ENCODE measurements around the gene CCDC88C. TPM values are rescaled to one million over a fixed set of nuclear protein-coding genes. Genes with fewer than 3 reads are reported as not detected.
A peak's percentile ranks its signal among the peaks of the same experiment; 100 is the strongest.

The CCDC88C gene
- total RNA-seq, 2 donors from 2014 or later = 333 to 339 TPM

DNA sequence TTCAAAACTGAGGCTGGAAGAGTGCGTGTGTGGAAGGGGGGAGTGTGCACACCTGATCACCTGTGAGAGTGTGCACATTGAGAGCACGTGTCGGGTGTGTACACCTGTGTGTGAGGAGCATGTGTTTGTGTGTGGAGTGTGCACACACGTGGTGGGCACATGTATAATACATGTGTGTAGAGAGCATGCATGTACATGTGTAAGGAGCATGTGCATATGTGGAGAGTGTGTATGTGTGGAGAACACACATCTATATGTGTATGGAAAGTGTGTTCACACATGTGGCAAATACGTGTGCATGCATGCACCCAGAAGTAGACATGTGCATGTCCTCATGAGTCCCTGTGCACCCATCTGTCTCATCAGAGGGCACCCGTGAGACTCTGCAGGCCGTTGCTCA, 110.0 kb downstream of the CCDC88C start:
- Mint-ChIP-seq H3K27ac (no peak overlapping the region), H3K36me3 (ENCODE audit: low read depth) (peaks cover 13% of the 10 kb centered on the region), H3K4me1 (peaks cover 29% of the 10 kb centered on the region), H3K4me3 (no peak overlapping the region), H3K27me3 (no peaks in the 10 kb centered on the region)
- no peak for ATAC-seq
- H3K9me3 ChIP-seq (ENCODE audit: control insufficient read depth, low read length, poor library complexity, severe bottlenecking) = no peaks in the 10 kb centered on the region
- no peak for DNase-seq

DNA sequence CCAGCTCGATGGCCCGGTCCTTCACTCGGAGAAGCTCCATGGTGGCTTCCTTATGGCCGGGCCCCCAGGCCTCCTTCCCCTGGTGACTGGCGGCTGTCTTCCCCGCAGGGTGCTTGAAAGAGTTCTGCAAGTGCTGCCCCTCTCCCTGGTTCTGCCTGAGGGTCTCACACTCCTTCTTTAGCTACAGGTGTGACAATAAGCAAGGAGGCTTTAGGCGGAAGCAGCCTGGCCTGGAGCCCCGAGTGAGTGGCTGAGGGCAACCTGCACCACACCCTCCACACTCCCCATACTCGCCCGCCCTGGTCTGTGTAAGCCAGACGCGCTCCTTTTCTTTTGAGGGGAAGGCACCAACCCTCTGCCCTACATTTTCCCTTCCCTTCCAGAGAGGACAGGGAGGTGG, 110.6 kb downstream of the CCDC88C start:
- H3K4me3 Mint-ChIP-seq = no peak overlapping the region

DNA sequence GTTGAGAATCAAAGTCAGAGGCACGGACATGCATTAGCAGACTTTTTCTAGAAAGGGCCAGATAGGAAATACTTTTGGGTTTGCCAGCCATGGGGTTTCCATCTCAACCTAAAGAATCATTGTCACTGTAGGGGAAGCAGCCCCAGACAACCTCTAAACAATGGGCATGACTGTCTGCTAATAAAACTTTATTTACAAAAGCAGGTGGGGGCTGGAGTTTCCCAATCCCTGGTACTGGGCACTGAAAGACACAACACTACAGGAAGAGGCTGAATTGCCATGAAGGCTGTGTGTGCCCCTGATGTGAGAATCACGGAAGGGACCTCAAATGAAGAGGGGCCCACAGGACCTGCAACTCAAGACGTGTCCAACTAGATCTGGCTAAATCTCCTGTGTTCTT, 111.1 kb downstream of the CCDC88C start:
- Mint-ChIP-seq H3K27me3 (no peaks in the 10 kb centered on the region), H3K4me3 (no peak overlapping the region), H3K27ac (peak overlapping the region; percentile 83), H3K36me3 (ENCODE audit: low read depth) (peaks cover 16% of the 10 kb centered on the region), H3K4me1 (peaks cover 37% of the 10 kb centered on the region)
- no peak for DNase-seq
- H3K9me3 ChIP-seq (ENCODE audit: control insufficient read depth, low read length, poor library complexity, severe bottlenecking) = no peaks in the 10 kb centered on the region
- ATAC-seq = no peak

More for the DNA sequence above, 110.6 kb downstream of the CCDC88C start:
- H3K9me3 ChIP-seq (ENCODE audit: control insufficient read depth, low read length, poor library complexity, severe bottlenecking) = no peaks in the 10 kb centered on the region
- H3K27ac Mint-ChIP-seq = no peak overlapping the region
- H3K27me3 Mint-ChIP-seq = no peaks in the 10 kb centered on the region
- peaks cover 13% of the 10 kb centered on the region for H3K36me3 Mint-ChIP-seq (ENCODE audit: low read depth)
- DNase-seq (no peak), ATAC-seq (no peak)
- peaks cover 34% of the 10 kb centered on the region for H3K4me1 Mint-ChIP-seq

DNA sequence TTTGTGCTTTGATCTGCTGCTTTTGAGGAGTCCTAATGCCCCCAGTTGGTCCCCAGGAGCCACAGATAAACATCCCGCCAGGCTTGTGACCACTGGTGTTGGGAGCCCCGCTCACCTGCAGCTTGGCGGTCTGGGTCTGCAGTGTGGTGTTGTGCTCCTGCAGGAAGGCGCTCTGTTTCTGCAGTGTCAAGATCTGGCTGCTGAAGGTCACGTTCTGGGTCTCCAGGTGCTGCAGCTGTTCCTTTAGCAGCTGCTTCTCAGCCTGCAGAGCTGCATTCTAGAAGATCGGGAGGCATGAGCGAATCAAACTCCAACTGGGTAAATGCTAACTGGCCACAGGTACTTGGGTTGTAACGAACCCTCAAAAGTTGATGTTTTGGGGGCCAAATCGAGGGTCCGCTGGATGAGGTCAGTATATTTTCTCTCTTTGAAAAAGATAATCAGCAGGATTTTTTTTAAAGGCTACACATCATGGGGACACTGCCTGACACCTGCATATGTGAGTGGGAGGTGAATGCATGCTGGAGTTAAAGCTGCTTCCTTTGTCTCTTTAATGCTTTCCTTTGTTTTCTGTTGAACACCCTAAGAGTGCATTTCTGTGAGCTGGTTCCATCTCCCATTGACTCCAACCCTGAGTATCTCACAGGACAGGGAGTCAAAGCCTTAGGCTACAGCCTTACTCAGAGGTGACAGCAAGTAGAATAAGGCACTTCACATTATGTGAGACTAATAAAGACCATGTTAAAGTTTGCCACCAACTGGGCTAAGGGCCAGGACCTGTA, 111.8 kb downstream of the CCDC88C start:
- Mint-ChIP-seq H3K36me3 (ENCODE audit: low read depth) (peaks cover 16% of the 10 kb centered on the region), H3K4me1 (peaks cover 32% of the 10 kb centered on the region)

DNA sequence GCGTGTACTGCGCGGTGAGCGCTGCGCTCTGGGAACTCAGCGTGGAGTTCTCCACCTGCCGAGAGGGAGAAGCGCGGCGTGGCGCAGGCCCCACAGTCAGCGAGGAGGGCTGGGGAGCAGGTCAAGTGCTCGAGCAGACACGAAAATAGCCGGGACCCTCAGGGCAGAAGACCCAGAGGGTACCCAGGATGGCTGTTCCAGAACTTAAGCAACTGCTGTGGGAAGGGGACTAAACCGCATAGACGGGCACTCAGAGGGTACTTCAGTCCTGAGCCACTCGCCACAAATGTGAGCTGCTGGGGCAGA, 113.7 kb downstream of the CCDC88C start:
- Mint-ChIP-seq H3K4me1 (peaks cover 24% of the 10 kb centered on the region), H3K27ac (no peak overlapping the region), H3K36me3 (ENCODE audit: low read depth) (peaks cover 17% of the 10 kb centered on the region), H3K27me3 (no peaks in the 10 kb centered on the region), H3K4me3 (no peak overlapping the region)
- DNase-seq (no peak), ATAC-seq (no peak)
- H3K9me3 ChIP-seq (ENCODE audit: control insufficient read depth, low read length, poor library complexity, severe bottlenecking) = no peaks in the 10 kb centered on the region

More for the DNA sequence above, 111.8 kb downstream of the CCDC88C start:
- no peak overlapping the region for H3K4me3 Mint-ChIP-seq
- no peaks in the 10 kb centered on the region for H3K9me3 ChIP-seq (ENCODE audit: control insufficient read depth, low read length, poor library complexity, severe bottlenecking)
- no peak for DNase-seq
- H3K27ac Mint-ChIP-seq = peak overlapping the region; percentile 83
- no peak for ATAC-seq
- H3K27me3 Mint-ChIP-seq = no peaks in the 10 kb centered on the region

DNA sequence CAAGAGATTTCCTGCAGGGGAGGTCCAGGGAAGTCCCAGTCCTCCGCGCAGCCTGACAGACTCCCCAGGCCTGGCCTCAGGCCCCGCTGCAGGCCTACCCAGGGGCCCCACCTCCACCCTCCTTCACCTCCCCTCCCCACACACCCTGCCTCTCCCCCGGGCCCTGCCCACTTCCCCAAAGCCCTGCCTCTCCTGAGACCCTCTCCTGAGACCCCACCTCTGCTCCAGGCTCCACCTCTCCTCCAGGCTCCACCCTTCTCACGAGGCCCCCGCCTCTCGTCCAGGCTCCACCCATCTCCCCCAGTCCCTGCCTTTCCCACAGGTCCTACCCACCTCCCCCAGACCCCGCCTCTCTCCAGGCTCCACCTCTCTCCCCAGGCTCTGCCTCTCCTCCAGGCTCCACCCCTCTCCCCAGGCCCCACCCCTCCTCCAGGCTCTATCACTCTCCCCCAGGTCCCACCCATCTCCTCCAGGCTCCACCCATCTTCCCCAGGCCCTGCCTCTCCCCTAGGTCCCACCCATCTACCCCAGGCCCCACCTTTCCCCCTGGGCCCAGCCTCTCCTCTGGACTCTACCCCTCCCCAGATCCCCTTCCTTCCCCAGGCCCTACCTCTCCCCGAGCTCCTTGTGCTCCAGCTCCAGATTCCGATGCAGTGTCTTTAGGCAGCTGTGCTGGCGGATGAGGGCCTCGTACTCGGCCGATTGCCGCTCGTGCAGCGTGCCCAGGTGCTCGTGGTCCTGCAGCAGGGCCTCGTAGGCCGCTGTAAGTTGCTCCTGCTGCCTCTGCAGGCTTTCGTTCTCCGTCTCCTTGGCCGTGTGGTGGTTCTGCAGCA, 114.3 kb downstream of the CCDC88C start:
- no peaks in the 10 kb centered on the region for H3K9me3 ChIP-seq (ENCODE audit: control insufficient read depth, low read length, poor library complexity, severe bottlenecking)
- peaks cover 16% of the 10 kb centered on the region for H3K36me3 Mint-ChIP-seq (ENCODE audit: low read depth)
- ATAC-seq (peak; percentile 90), DNase-seq (peak in 2 of 3 donors; percentile 39 to 52)
- peaks cover 24% of the 10 kb centered on the region for H3K4me1 Mint-ChIP-seq
- H3K27ac Mint-ChIP-seq = peak overlapping the region; percentile 94
- H3K4me3 Mint-ChIP-seq = peak overlapping the region; percentile 49
- H3K27me3 Mint-ChIP-seq = no peaks in the 10 kb centered on the region

DNA sequence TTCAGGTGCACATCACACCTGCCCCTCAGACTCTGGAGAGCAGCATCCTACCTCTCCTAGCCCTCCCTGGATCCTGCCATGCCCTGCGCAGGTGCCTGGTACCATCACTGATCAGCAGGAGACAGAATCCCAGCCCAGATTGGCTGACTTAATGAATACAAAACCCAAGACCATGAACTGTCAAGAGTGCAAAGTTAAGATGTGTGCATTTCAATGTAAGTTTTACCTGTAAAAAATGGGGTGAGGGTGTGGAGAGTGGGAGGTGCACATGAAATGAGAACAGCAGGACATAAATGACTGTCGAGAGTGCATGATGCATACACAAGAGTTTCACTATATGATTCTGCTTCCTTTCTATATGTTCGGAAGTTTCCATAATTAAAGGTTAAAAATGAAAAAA, 115.2 kb downstream of the CCDC88C start:
- H3K9me3 ChIP-seq (ENCODE audit: control insufficient read depth, low read length, poor library complexity, severe bottlenecking) = no peaks in the 10 kb centered on the region
- DNase-seq (no peak), ATAC-seq (no peak)
- peak overlapping the region; percentile 94 for H3K27ac Mint-ChIP-seq
- no peaks in the 10 kb centered on the region for H3K27me3 Mint-ChIP-seq
- H3K36me3 Mint-ChIP-seq (ENCODE audit: low read depth) = peaks cover 12% of the 10 kb centered on the region
- peaks cover 23% of the 10 kb centered on the region for H3K4me1 Mint-ChIP-seq
- H3K4me3 Mint-ChIP-seq = no peak overlapping the region

DNA sequence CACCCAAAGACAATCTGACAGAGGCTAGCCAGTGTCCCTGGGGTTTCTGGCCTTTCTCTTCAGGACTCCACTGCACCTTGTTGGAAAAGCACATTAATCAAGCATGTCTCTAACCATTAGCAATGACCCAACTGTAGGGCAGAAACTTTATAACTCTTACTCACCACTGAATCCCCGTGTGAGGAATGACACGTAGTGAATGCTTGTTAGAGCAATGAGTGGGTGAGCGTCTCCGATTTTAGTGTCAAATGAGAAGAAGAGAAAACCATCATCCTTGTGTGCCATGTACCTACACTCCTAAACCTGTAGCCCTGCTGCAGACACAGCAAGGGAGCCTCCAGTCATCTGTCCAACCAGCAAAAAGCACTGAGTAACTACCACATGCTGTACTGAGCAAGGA, 116.7 kb downstream of the CCDC88C start:
- DNase-seq = no peak
- H3K4me1 Mint-ChIP-seq = peaks cover 21% of the 10 kb centered on the region
- H3K9me3 ChIP-seq (ENCODE audit: control insufficient read depth, low read length, poor library complexity, severe bottlenecking) = no peaks in the 10 kb centered on the region
- ATAC-seq = no peak
- H3K36me3 Mint-ChIP-seq (ENCODE audit: low read depth) = peaks cover 10% of the 10 kb centered on the region
- H3K4me3 Mint-ChIP-seq = no peak overlapping the region
- peak overlapping the region; percentile 94 for H3K27ac Mint-ChIP-seq
- H3K27me3 Mint-ChIP-seq = no peaks in the 10 kb centered on the region

DNA sequence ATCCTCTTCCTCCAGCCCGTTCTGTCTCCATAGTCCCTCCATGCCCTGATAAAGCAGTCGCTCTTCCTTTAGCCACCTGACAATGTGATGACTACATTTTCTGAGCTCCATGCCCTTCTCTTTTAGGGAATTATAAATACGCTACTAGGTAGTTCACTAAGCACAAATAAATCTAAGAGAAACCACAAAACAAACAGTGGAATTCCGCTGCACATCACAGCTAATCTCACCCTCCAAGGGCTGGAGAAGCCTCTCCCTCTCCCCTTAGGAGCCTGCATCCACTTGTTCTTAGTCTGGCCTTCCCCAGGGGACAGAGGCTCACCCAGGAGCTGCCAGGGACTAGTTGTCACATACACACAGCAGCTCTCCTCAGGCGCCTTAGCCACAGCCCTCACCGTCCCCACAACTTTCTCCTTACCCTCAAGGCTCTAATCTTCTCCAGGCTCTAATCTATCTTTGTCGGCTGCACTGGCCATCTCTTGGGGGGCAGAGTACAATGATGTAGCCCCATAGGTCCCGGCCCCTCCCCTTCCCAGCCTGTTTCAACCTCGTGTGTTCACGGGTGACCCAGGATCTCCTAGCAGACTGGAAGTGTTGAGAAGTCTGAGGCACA, 117.2 kb downstream of the CCDC88C start:
- no peak overlapping the region for H3K4me3 Mint-ChIP-seq
- no peak for ATAC-seq
- no peaks in the 10 kb centered on the region for H3K9me3 ChIP-seq (ENCODE audit: control insufficient read depth, low read length, poor library complexity, severe bottlenecking)
- no peak for DNase-seq
- H3K36me3 Mint-ChIP-seq (ENCODE audit: low read depth) = peaks cover 7% of the 10 kb centered on the region
- no peaks in the 10 kb centered on the region for H3K27me3 Mint-ChIP-seq
- no peak overlapping the region for H3K27ac Mint-ChIP-seq
- H3K4me1 Mint-ChIP-seq = peaks cover 18% of the 10 kb centered on the region

DNA sequence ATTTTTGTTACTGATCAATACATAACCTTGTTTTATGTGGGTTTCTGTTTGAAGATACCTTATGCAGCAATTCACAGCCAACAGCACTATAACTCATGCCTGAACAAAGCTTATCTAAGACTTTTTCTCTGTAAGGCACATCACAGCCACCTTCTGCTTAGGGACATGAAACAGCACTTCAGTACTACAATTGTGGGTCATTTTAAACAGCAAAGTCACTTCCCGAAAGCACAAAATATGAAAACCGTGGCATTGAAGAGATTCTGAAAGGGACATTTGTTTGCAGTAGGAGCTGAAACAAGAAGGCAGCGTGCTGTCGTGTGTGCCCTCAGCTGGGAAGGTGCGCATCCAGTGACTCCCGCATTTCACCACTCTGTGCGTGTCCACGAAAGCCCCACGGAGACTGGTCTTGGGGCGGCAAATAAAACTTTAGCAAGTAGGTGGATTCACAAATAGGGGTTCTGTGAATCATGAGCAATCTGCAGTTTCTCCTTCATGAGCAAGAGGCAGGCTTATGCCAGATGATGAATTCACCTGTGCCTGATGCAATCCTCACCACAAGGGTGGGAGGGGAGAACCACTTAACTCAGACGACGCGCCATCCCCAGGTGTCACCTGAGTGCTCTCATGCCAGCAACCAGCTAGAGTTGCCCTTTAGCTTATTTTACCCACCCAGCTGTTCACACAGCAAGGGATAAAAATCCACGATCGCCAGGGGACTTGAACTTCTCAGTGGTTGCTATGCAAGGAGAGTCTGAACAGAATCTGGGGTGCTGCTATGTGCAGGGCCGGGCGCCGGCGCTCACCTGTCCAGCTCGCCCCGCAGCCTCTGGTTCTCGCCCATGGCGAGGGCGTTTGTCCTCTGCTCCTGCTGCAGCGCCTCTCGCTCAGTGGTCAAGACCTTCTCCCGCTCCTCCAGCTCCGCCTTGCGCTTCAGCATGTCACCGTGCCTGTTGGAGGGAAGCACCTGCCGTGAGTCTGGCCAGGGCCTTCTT, 118.2 kb downstream of the CCDC88C start:
- Mint-ChIP-seq H3K4me3 (peak overlapping the region; percentile 45), H3K27ac (no peak overlapping the region), H3K4me1 (peaks cover 16% of the 10 kb centered on the region), H3K27me3 (no peaks in the 10 kb centered on the region), H3K36me3 (ENCODE audit: low read depth) (peaks cover 7% of the 10 kb centered on the region)
- DNase-seq (no peak), ATAC-seq (no peak)
- no peaks in the 10 kb centered on the region for H3K9me3 ChIP-seq (ENCODE audit: control insufficient read depth, low read length, poor library complexity, severe bottlenecking)

DNA sequence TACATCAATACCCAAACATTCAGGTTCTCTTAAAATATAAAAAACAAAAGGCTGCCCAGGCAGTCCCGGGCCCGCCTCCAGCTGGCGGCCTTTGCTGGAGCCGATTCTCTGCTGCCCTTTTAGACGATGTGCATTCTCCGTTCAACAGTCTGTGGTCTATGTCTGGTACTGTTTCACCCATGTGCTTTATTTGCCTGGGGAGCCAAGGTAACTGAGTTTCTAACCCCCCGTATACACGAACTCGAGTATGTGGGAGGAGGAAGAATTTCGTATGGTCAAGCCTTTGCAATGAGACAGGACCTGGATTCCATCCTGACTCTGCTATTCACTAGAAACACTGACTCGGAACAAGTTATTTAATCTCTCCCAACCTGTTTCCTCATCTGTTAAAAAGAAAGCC, 119.0 kb downstream of the CCDC88C start:
- H3K4me3 Mint-ChIP-seq = no peak overlapping the region
- H3K27me3 Mint-ChIP-seq = no peaks in the 10 kb centered on the region

DNA sequence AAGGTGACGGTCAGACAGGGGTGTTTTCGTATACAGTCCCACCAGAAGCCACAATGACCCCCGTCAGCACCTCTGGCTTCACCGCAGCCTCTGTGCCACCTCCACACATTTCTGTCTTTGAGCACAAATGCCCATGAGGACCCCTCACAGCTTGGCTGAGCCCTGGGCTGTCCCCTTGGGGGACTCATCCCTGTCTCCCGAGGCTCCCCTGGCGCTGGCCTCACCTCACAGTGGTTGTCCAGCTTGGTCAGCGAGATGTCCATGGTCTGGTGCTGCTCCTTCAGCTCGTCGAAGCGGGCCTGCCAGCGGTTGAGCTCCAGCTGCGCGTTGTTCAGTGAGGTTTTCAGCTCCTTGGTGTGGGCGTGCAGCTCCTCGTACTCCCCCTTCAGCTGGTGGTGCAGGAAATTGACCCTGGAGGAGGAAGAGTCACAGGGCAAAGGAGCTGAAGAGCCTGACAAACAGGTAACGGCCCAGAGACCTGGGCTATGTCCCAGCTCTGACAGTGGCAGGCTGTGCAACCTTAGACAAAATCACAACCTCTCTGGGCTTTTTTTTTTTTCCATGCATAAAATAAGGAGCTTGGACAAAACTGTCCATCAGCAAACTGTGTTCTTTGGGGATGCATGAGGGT, 120.4 kb downstream of the CCDC88C start:
- DNase-seq (no peak), ATAC-seq (no peak)
- Mint-ChIP-seq H3K27me3 (no peaks in the 10 kb centered on the region), H3K4me1 (peaks cover 17% of the 10 kb centered on the region), H3K36me3 (ENCODE audit: low read depth) (peaks cover 15% of the 10 kb centered on the region), H3K4me3 (peak overlapping the region; percentile 19), H3K27ac (peak overlapping the region; percentile 75)
- H3K9me3 ChIP-seq (ENCODE audit: control insufficient read depth, low read length, poor library complexity, severe bottlenecking) = no peaks in the 10 kb centered on the region

More for the DNA sequence above, 119.0 kb downstream of the CCDC88C start:
- H3K9me3 ChIP-seq (ENCODE audit: control insufficient read depth, low read length, poor library complexity, severe bottlenecking) = no peaks in the 10 kb centered on the region
- no peak for DNase-seq
- peak overlapping the region; percentile 75 for H3K27ac Mint-ChIP-seq
- peaks cover 7% of the 10 kb centered on the region for H3K36me3 Mint-ChIP-seq (ENCODE audit: low read depth)
- peaks cover 16% of the 10 kb centered on the region for H3K4me1 Mint-ChIP-seq
- ATAC-seq = no peak

Data from T-helper 17 cell (primary cell).